ENCODE measurements around the gene LRIT1.

DNA sequence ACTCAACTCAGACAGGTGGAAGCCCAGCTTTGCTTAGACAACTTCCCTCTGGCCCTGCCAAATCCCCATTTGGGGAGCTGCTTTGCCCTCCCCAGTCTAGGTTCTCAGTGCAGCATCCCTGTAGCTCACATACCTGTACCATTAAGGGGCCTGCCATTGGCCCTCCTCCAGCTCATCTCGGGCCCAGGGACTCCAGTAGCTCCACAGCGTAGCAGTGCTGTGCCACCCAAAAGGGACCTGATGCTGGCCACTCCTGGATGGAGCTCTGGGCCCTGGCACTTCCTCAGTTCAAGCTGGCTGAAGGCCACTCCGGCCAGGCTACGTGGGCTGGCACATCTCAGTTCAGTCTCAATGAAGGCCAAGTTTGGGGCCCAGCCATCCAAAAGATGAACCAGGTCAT lies 7.4 kb downstream of the LRIT1 start:
- TF ChIP-seq, protein P1, sequence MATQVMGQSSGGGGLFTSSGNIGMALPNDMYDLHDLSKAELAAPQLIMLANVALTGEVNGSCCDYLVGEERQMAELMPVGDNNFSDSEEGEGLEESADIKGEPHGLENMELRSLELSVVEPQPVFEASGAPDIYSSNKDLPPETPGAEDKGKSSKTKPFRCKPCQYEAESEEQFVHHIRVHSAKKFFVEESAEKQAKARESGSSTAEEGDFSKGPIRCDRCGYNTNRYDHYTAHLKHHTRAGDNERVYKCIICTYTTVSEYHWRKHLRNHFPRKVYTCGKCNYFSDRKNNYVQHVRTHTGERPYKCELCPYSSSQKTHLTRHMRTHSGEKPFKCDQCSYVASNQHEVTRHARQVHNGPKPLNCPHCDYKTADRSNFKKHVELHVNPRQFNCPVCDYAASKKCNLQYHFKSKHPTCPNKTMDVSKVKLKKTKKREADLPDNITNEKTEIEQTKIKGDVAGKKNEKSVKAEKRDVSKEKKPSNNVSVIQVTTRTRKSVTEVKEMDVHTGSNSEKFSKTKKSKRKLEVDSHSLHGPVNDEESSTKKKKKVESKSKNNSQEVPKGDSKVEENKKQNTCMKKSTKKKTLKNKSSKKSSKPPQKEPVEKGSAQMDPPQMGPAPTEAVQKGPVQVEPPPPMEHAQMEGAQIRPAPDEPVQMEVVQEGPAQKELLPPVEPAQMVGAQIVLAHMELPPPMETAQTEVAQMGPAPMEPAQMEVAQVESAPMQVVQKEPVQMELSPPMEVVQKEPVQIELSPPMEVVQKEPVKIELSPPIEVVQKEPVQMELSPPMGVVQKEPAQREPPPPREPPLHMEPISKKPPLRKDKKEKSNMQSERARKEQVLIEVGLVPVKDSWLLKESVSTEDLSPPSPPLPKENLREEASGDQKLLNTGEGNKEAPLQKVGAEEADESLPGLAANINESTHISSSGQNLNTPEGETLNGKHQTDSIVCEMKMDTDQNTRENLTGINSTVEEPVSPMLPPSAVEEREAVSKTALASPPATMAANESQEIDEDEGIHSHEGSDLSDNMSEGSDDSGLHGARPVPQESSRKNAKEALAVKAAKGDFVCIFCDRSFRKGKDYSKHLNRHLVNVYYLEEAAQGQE (IDR thresholded peaks at IDR 0.05; ENCODE audit: insufficient read depth in 1 of 2, low read depth in 2 of 2, low read length in 2 of 2) = no peak
- TF ChIP-seq POLR2AphosphoS5 (IDR thresholded peaks at IDR 0.05; ENCODE audit: low read depth, low read length) (no peak), SIN3A (IDR thresholded peaks at IDR 0.05; ENCODE audit: borderline replicate concordance, insufficient read depth, low read length) (no peak)

All from PFSK-1 (cell line).